ENCODE measurements around the gene CCDC175.
A peak's percentile ranks its signal among the peaks of the same experiment; 100 is the strongest.

The CCDC175 gene

DNA sequence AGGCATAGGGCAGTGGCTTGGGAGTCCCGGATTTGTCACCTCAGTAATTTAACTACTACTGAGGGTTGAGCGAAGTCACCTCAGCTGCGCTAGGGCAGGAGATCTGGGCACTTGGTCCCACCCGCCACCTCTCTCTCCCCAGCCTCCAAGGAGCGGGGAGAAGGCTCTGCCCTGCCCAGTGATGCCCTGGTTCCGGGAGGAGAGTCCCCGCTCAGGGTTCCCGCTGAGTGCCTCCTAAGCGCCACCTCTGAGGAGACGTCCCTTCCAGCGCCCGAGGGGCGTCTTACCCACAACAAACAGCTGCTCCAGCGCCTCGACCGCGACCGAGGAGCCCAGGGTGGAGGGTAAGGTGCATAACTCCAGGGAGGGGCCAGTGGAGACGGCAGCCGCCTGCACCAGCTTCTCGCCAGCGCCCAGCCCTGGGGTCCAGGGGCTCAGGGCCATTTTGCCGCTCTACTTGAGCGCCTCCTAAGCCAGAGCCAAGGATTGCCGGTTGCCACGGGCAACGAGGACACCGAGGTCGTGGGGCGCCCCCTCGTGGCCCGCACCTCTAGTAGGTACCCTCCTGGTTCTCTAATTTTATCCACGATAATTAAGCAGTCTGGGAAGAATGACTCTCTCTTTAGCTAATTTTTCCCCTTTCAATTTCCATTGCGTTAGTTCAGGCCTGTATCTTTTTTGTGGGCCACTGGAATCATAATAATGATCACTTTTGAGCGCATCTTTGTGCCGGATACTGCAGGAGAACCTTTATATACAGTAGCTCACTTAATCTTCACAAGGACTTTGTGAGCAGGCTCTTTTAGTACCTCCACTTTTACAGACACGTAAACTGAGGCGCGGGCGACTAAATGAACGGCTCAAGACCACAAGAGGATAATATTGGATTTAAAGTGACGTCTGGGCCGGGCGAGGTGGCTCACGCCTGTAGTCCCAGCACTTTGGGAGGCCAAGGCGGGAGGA is at the start of gene CCDC175:
Gene CCDC175, minus strand, starts transcription at position 481 of the 963 bp plus-strand sequence. Its CDS starts 37 bp downstream, at position 444.
- DNase-seq (ENCODE audit: low spot score), result peak; percentile 84

DNA sequence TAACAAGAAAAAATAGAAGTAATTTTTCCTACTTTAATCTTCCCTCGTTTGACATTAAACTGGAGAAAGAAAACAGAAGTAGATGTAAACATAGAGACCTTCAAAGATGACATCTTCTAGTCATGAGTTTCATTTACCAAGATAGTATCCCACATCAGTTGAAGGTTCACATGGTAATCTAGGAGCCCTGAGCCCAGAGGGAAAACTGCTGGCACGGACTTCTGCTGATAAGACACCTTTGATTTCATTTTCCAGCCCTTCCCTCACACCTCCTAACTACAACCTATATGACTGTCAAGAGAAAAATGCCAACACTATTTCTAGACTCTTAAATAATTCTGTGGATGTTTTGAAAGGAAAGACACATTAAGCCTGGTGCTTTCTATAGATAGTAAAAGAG is 46.0 kb upstream of the CCDC175 start:
- no peak for DNase-seq (ENCODE audit: low spot score)

DNA sequence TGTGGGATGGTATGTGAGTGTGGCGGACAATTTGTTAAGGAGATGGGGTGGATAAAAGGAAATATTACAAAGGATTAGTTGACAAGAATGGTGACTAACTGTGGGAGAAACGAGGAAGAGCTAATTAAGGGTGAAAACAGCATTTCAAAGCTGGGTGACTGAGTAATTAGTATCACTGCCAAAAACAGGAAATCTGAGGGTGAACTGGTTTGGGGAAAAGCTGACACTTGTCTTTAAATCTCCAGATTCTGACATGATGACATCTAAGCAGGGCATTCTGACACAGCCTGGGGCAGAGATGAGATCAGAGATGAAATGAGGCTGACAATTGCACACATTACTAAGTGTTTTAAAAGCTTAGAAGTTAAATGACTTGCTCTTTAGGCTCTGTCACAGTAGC is 42.4 kb upstream of the CCDC175 start:
- DNase-seq (ENCODE audit: low spot score), result no peak

DNA sequence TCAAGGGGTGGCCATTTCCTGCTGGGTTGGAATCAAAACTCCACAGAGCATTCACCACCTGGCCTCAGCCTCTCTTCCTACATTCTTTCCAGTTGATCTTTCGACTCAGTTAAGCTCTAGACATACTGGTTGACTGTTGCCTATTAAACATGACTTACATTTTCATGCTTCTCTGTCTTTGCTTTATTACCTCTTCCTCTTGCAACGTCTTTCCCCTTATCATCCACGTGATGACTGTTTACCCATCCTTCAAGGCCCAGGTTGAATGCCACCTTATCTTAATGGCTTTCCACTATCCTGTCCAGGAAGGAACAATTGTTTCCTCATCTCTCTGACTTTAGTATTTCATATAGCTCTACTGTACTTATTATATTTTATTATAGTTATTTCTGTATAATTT is 24.4 kb upstream of the CCDC175 start:
- no peak for DNase-seq (ENCODE audit: low spot score)

DNA sequence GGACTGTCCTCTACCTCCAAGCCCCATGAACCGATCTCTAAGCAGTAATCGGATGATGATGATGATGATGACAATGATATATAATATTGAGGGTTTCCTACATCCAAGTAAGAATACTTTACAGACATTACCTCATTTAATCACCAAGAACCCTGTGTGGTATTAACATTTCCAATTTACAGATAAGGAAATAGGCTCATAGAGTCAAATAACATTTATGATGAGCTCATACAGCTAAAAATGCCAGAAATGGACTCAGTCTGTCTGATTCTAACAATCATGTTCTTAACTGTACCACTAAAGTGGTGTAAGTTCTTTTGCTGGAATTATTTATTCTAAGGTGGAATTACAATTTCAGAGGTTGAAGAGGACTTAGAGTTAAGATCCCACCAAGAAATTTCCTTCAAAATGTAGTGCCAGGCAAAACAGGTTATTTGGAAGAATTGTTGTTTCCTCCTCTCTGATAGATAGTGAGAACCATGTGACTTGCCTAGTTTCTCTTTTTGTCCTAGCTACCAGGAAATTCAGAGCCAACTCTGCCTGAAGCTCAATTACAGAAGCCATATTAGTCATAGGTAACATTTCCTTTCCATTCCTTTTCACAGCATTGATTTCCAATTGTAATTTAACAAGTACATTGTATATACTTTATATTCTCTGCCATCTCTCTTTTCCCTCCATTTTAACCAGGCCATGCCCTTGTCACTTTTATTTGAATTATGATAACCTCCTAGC is 23.8 kb upstream of the CCDC175 start:
- DNase-seq (ENCODE audit: low spot score), result peak; percentile 41

DNA sequence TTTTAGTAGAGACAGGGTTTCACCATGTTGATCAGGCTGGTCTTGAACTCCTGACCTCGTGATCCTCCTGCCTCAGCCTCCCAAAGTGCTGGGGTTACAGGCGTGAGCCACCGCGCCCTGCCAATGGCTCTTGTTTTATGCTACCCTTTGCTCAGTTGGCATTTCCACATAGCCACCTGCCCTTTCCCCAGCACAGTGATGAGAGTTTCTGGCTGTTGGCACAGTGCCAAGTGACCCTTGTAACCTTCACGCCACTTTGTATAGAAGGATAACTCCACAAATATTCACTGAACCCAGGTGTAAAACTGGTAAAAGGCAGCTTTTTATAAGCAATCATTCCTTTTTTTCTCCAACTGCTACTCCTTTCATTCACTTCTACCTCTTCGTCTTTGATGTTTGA is 18.5 kb upstream of the CCDC175 start:
- no peak for DNase-seq (ENCODE audit: low spot score)

DNA sequence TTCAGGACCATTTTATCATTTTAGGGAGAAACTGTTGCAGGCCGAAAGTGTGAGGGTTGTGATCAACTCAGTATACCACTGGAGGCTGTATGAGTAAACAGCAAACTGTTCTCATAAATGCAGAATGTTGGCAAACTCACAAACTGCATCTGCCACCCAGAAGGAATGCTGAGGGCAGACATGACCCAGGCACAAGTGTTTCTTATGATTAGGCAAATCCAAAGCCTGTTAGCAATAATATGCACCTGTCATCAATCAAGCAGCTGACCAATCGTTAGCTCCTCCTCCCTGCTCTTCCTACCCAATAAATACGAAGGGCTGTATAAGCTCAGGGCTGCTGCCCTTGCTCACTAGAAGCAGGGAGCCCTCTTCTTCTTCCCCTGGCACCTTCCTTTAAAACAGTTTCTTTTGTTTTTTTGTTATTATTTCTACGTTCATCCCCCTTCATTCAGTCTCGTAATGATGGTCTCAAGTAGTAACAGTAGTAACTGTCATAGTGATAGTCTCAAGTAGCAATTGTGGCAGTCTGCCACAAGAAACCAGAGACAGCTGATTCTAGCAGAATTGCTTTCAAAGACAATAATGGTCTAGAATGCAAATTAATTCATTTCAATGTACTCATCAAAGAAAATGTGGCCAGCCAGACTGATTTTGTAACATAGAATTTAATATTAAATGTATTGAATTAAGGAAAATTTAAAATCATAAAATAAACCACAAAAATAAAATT is 15.2 kb upstream of the CCDC175 start:
- DNase-seq (ENCODE audit: low spot score), result no peak

DNA sequence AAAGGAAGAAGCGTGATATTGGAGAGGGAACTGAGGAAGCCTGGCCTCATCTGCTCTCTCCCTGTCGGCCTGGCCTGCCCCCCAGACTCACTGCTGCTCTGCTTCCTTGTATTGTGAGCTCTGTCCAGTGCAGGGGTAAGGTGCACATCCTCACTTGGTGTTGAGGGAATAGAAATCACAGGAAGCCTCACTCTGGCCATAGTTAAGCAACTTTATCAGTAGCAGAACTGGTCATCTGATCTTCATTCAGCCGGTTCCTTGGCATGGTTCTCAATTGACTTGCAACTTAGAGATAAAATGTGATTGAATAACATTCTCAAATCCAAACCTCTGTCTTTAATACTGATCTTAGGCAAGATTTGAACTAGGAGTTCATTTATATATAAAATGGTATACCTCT is 11.5 kb upstream of the CCDC175 start:
- no peak for DNase-seq (ENCODE audit: low spot score)

DNA sequence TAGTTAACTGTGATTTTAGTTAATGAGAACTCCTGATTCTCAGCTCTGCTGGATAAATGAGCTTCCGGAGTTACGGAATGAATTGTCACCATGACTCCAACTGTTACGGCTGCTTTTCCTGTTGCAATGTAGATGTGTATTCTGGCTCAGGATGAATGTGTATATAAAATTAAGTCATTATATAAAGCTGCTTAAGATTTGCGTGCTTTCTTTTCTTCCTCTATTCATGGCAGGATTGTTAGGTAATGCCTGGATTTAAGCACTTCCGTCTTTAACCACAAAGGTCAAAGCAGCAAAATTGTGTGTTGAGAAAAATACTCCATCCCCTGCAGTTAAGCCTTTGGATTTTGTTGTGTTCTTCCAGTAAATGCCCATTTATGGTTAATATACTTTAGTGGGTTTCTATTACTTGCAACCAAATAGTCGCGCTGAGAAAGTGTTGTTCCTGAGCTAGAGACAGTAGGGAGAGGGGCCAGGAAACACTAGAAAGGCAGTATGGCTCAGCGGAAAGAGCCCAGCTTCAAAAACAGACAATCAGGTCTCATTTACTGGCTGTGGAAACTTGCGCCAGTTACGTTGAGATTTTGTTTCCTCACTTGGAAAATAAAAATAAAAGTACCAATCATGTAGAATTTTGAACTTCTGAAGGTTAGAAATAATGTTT is 9.4 kb upstream of the CCDC175 start:
- DNase-seq (ENCODE audit: low spot score), result no peak

DNA sequence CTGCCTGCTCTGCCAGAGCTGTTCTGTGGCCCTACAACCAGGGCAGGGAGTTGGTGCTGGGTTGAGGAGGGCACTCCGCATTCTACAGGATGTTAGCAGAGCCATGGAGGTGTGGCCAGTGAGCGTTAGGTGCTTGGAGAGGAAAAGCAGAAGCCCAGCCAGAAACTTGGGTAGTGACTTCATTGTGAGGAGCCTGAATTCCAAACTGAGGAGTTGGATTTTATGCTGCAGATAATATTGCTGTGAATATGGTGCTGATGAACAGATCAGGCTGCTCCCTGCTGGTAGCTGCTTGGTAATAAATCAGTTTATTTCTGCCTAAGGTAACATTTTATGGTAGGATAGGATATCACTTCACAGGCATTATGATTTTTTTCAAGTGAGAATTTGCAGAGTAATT is 7.1 kb upstream of the CCDC175 start:
- DNase-seq (ENCODE audit: low spot score), result peak; percentile 2

DNA sequence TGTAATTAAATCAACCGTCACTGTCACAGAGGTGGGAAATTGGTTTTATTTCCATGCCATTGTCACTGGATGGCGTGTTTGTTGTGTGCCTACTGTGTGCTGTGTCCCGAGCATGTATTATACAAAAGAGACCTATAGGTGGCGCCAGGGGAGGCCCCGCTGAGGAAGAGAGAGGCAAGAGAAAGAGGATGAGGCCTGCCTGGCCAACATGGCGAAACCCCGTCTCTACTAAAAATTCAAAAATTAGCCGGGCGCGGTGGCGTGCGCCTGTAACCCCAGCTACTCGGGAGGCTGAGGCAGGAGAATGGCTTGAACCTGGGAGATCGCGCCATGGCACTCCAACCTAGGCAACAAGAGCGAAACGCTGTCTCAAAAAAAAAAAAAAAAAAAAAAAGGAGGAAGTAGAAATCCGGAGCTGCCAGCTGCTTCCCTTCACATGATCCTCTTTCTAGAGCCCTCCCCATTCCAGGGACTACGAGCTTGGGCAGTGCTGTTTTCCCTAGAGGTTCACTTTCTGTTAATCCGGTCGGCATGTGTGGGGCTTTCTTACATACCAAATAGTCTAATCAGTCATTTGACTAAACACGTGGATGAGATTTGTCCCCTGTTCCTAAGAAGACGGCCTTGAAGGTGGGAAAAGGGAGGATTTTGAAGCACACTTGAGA is 6.4 kb upstream of the CCDC175 start:
- no peak for DNase-seq (ENCODE audit: low spot score)

DNA sequence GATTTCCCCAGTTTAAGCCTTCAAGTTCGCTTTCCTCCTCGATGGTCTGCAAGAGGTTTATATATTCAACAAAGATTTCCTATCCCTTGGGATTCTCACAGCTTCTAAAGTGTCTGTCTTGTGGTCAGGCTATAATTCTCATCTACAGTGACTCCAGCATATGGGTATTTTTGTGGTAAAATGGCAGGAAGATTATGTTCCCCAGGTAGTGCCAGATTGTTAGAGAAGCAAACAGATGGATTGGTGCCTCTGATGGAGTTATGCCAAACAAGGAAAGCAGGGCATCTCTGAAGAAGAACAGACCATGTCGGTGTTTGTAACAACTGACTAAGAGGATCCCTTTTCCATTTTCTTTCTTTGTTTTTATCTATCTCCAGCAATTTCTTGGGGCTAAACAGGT is 5.5 kb upstream of the CCDC175 start:
- no peak for DNase-seq (ENCODE audit: low spot score)

DNA sequence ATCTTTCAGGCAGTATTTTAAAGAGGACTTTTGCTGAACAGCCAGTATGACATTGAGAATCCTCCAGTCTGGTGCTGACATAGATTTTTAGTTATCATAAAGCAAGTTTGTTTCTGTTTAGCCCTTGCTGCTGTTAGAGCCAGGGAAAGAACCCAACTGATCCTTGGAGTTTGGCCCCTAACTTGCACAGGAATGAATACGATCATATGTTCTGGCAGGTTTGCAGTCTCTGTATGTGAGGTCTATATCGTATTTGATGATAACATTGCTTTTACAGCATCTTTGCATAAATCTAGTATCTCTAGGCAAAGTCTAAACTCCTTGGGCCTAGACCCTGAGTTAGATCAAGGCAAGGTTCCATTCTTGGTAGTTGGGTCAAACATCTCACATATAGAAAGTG is 4.3 kb upstream of the CCDC175 start:
- DNase-seq (ENCODE audit: low spot score), result no peak

DNA sequence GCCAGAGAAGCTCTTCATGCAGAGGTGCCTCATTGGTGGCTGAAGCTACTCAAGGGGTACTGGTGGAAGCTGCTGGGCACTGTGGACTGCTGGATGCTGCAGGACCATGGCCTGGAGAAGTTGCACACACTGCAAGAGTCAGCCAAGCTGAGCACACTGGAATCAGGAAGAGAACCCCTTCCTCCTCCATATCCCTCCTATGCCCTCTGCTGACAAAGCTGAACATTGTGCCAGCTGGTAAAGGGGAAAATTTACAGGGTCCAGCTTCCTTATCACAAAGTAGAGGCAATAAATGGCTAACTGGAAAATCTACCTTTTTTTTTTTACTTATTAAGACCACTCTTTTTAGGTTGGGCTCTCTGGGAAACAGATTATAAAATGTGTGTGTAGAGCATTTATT is 6.5 kb downstream of the CCDC175 start:
- DNase-seq (ENCODE audit: low spot score), result peak; percentile 10

DNA sequence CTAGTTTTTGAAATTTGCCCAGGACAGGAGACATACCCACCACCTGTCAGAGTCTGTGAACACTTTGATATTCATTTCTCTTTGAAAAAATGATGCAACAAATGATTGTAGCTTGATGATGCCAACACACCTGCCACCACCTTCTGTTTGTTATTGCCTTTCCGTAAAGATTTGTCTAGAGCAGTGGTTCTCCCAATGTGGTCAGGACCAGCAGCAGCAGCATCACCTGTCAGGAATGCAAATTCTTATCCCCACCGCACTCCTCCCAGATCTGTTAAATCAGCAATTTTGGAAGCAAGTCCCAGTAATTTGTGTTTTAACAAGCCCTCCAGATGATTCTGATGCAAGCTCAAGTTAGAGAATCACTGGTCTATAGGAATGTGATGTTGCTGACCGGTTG is 9.9 kb downstream of the CCDC175 start:
- peak; percentile 7 for DNase-seq (ENCODE audit: low spot score)

DNA sequence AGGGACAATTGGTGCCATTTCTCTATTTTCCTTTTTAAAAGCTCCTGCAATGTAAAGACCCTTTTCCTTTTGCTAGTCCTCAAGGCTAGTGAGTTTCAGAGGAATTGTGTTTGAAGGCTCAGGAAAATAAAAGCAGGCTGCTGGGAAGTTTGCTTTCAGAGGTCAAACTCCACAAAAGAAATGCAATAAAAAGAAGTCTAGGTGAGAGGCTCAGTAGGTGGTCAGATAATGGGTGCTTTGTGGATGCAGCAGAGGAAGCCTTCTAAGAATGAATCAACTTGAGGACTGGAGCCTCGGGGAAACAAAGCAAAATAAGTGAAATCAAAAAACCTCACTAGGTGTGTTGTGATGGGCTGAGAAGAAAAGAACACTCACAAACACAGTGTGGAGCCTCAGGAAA is 10.3 kb downstream of the CCDC175 start:
- DNase-seq (ENCODE audit: low spot score), result no peak

DNA sequence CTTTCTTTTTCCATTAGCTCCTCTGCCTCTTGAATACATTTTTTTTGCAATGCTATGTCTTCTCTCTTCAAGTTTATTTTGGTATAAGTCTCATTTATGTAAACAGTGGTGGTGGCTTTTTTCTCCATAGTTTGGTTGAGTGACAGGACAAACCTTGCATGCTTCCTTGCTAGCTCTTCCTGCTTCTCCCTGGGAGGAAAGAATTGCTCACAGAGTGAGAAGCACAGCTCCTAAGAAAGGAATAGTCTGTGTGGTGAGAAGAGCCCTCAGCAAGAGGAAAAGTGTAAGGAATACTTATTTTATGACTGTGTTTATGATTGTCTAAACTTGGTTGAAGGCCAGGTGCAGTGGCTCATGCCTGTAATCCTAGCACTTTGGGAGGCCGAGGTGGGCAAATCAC is 11.5 kb downstream of the CCDC175 start:
- DNase-seq (ENCODE audit: low spot score), result peak; percentile 58

DNA sequence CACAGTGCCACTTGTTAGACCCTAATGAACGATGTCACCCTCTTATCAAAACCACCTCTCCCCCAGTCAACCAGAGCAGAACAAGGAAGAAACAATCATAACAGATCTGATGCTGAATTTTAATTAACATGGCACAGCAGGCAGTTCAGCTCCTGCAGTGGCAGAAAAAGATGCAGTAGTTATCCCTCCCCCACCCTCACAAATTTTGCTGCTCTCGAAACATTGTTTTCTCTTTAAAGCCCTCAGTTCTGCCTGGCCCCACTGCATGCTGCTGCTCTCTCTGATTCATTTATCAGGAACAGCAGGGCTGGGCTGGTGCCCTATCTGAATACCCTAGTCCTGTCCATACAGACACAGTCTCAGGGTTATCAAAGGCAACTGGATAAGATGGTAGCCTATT is 12.2 kb downstream of the CCDC175 start:
- DNase-seq (ENCODE audit: low spot score), result no peak

DNA sequence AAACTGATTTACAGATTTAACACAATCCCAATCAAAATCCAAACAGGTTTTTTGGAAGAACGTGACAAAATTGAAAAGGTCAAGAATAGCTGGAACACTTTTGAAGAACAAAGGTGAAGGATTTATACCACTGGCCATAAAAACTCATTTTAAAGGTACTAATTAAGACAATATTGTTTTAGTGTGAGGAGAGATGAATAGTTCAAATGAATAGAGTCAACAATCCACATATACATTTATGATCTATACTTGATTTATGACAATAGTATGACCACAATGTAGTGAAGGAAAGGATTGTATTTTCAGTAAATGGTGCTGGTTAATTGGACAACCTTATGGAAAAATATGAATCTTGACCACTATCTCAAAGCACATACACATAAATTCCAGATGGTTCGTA is 29.3 kb downstream of the CCDC175 start:
- DNase-seq (ENCODE audit: low spot score), result no peak

DNA sequence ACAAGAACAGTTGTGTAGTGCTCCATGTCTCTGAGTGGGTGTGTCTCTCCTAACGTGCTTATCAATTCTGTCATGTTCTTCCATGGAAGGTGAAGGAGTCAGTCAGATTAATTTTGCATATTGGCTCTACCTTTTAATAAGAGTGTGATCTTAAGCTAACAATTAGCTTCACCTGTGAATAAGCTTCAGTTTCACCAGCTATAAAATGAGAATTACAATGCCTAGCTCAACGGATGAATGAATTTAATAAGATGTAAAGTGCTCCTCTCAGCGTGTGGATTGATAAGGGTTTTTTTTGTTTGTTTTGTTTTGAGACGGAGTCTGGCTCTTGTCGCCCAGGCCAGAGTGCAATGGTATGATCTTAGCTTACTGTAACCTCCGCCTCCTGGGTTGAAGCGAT is 32.7 kb downstream of the CCDC175 start:
- no peak for DNase-seq (ENCODE audit: low spot score)

DNA sequence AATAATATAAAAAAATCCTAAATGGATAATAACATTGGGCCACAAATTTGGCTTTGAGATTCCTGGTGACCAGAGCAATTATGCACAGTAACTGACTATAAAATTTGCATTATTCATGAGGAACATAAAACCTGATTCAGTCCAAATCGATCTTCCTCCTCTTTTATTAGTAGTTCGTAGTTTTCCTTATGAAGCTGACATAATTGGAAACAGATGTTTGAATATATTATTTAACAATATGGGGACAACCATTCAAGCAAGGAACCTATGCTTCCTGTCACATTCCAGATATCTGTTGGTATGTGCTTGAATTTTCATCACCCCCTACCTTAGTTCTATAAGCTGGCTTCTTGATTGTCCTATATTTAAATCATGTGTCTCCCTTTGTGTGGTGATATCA is 34.9 kb downstream of the CCDC175 start:
- DNase-seq (ENCODE audit: low spot score), result no peak

DNA sequence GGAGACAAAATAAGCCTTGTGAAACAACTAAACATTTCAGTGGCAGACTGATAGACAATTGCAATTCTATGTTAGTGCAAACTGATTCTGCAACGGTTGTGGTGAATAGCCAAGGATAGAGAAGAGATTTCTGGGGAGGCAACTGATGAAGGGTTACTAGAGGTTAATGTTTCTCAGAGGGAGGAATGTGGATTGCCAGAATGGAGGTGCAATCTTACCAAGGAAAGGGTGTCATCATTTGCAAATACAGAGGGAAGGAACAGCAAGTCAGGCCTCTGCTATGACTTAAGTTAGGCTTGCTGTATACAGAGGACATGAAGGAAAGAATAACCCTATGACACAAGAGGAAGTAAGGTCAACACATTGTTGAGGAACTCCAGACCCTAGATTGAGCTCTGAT is 35.8 kb downstream of the CCDC175 start:
- DNase-seq (ENCODE audit: low spot score), result no peak

Measured in kidney tubule cell (primary cell).